Brain microvascular endothelial cell (primary cell): Measurements from ENCODE around the gene TNNI2.

Experiments used
- DNase-seq: peaks from one replicate; pipeline ENCODE4 v3.0.0-alpha.2; 2020
- H3K27ac ChIP-seq: fragments of 250-450 bp; sonication (Bioruptor Pico); 2 replicates; pipeline ENCODE4 v1.5.1; 2020; ENCODE audit warnings: mild to moderate bottlenecking, moderate library complexity
- H3K27me3 ChIP-seq: fragments of 250-450 bp; sonication (Bioruptor Pico); replicated peaks from 2 replicates; pipeline ENCODE4 v1.5.1; 2020; ENCODE audit warnings: mild to moderate bottlenecking
- H3K36me3 ChIP-seq: fragments of 250-450 bp; sonication (Bioruptor Pico); replicated peaks from 2 replicates; pipeline ENCODE4 v1.5.1; 2020; ENCODE audit warnings: mild to moderate bottlenecking
- H3K4me3 ChIP-seq: 2 replicates; pipeline ENCODE4 v1.5.1; 2011; ENCODE audit warnings: low read depth, mild to moderate bottlenecking, control low read depth, low read length, moderate library complexity
- in situ Hi-C: cut with HindIII; loops from 2 replicates; pipeline ENCODE4 v1.10.0; 2017; ENCODE audit warnings: low sequenced_read_pairs, low pct_ligation_motif_present
- TF ChIP-seq, protein P1 (sequence below): IDR thresholded peaks from 2 replicates; pipeline ENCODE4 v1.5.1; 2011; ENCODE audit warnings: low read depth, mild to moderate bottlenecking, moderate library complexity, low read length, control low read depth, inconsistent platforms; ENCODE audit errors: missing control alignments

Gene TNNI2

DNA sequence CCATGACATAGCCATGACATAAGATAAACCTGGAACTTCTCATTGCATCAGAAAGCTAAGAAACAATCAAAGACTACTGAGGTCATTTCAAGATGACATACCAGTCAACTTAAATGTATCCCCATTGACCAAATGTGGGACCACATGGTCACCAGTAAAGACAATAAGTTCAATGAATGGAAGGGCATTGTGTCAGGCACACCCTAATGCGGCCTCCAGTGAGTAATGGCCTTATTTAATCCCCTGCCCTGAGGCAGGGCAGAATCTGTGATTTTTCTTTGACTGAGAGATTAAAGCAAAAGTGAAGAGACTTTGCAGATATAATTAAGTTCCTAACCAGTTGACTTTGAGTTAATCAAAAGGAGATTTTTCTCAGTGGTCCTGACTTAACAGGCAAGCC, 21.3 kb upstream of the TNNI2 start:
- Histone ChIP-seq H3K27me3 (no peaks in the 10 kb centered on the region), H3K36me3 (no peaks in the 10 kb centered on the region), H3K27ac (no peak overlapping the region), H3K4me3 (no peak overlapping the region)
- no peak for DNase-seq
- in situ Hi-C loops: no loop called here
- TF ChIP-seq, protein P1, sequence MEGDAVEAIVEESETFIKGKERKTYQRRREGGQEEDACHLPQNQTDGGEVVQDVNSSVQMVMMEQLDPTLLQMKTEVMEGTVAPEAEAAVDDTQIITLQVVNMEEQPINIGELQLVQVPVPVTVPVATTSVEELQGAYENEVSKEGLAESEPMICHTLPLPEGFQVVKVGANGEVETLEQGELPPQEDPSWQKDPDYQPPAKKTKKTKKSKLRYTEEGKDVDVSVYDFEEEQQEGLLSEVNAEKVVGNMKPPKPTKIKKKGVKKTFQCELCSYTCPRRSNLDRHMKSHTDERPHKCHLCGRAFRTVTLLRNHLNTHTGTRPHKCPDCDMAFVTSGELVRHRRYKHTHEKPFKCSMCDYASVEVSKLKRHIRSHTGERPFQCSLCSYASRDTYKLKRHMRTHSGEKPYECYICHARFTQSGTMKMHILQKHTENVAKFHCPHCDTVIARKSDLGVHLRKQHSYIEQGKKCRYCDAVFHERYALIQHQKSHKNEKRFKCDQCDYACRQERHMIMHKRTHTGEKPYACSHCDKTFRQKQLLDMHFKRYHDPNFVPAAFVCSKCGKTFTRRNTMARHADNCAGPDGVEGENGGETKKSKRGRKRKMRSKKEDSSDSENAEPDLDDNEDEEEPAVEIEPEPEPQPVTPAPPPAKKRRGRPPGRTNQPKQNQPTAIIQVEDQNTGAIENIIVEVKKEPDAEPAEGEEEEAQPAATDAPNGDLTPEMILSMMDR: no peak

DNA sequence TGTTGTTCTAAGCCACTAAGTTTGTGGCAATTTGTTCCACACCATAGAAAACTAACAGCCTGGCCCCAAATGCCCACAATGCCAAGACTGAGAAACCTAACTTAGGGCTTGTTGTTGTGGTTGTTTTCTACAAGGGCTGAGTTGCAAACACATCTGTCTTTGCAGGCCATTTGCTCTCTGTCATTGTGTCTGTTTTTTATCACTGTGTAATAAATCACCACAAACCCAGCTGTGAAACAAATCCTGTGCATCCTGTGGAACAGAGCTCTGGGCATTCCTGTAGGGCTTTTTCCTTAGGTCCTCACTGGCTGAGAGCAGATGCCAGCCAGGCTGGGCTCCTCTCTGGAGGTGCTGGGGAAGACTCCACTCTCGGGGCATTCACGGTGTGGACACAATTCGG, 19.7 kb upstream of the TNNI2 start:
- TF ChIP-seq, protein P1: no peak
- no peaks in the 10 kb centered on the region for H3K36me3 ChIP-seq
- H3K27ac ChIP-seq: no peak overlapping the region
- H3K4me3 ChIP-seq: no peak overlapping the region
- no peaks in the 10 kb centered on the region for H3K27me3 ChIP-seq
- in situ Hi-C loops: no loop called here
- DNase-seq: no peak

DNA sequence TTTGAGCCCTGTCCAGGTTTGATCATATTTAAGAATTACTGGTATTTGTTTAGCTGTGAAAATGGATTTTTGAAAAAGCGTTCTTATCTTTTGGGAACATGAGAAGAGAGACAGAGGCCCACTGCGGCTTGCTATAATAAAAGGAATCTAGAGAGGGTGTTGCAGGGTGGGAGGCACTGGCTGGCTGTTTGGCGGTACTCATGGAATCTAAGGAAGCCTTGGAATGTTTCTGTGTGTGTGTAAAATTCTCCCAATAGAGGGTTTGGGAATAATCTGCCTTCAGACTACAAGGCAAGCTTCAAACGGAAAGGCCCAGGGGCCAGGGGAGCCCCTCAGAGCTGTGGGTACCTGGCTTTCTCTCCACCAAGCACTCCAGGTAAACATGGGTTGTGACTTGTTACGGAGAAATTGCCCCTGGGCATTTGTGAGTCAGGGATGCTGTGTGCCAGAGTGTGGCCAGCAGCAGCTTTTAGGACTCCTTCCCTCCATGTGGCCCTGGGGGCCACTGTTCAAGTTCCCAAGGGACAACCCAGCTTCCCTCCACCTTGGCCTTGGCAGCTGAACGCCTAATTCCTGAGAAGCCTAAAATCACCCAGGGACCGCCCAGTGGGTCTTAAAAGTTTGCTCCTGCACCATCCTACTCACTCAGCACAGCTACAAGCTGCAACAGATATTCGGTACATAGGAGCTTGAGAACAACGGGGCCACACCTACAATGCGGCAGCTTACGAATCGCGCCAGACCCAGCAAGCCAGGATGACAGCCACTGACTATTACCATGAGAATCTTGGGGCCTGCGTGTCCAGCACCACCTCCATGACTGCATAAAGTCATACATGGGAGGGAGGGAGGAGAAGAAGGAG, 18.1 kb upstream of the TNNI2 start:
- no peaks in the 10 kb centered on the region for H3K27me3 ChIP-seq
- peak; percentile 21 for DNase-seq
- in situ Hi-C loops: no loop called here

DNA sequence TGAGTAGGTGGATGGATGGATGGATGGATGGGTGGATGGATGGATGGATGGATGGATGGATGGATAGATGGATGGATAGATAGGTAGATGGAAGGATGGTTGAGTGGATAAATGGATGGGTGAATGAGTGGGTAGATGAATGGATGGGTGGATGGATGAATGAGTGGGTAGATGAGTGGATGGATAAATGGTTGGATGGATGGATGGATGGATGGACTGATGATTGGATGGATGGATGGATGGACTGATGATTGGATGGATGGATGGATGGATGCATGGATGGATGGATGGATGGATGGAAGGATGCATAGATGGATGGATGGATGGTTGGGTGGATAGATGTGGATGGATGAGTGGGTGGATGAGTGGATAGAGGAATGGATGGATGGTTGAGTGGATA, 17.2 kb upstream of the TNNI2 start:
- TF ChIP-seq, protein P1: no peak
- DNase-seq: no peak
- in situ Hi-C loops: no loop called here
- Histone ChIP-seq H3K36me3 (no peaks in the 10 kb centered on the region), H3K27me3 (no peaks in the 10 kb centered on the region), H3K27ac (no peak overlapping the region), H3K4me3 (no peak overlapping the region)

More for the DNA sequence above, 18.1 kb upstream of the TNNI2 start:
- TF ChIP-seq, protein P1: no peak
- no peak overlapping the region for H3K4me3 ChIP-seq
- H3K36me3 ChIP-seq: no peaks in the 10 kb centered on the region
- H3K27ac ChIP-seq: no peak overlapping the region

DNA sequence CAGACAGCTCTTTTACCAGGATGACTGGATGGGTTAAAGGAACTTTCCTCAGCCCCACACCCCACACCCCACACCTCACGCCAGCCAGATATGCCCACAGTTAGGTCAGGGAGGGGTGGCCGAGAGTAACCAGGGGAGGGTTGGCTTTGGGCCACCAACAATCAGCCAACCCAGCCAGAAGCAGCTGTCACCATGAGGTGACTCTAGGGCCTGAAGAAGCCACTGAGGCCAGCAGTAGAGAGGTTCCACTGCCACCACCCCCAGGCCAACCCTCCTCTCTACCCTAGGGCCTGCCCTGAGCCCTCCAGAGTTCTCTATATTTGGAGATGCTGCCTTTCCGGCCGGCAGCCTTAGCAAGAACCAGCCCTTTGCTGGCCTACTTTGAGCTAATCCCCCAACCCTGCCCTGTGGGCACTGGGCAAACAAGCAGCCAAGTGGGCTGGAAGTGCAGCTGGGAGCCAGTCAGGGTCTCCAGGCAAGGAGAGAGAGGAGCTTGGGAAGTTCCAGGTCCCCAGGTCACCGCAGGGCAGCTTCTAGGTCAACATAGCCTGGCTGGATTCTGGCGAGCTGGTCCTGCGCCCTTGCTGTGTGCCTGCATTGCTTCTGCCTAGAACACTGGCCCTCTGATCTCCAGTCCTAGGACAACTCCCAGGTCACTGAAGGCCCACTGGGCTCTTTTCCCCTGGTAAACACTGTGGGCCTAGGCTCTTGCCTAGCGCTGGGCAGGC, 16.0 kb upstream of the TNNI2 start:
- Histone ChIP-seq H3K36me3 (no peaks in the 10 kb centered on the region), H3K4me3 (no peak overlapping the region), H3K27ac (no peak overlapping the region), H3K27me3 (no peaks in the 10 kb centered on the region)
- TF ChIP-seq, protein P1: no peak
- in situ Hi-C loops: no loop called here
- DNase-seq: no peak
